Measurements from ENCODE around the gene FERMT1. TPM values are rescaled to one million over a fixed set of nuclear protein-coding genes. Genes with fewer than 3 reads are reported as not detected.
"Not testable (repeated sequence)": the region's sequence is repeated elsewhere in the genome, so short reads cannot be mapped to it uniquely, and the experiment has no call there.

The FERMT1 gene
- total RNA-seq, 1 donor from 2014 or later: 0.58 TPM

- Mint-ChIP-seq H3K27ac (peak overlapping the region; percentile 2), H3K4me1 (peaks cover 13% of the 10 kb centered on the region), H3K27me3 (no peaks in the 10 kb centered on the region), H3K4me3 (no peak overlapping the region), H3K36me3 (ENCODE audit: low read depth) (peaks cover 53% of the 10 kb centered on the region), H3K9me3 (no peaks in the 10 kb centered on the region)
- DNase-seq: no peak
- intact Hi-C loops (cut with micrococcal nuclease): no loop called here
Measured at GRCh38 chr20:6034134-6034969, 88.5 kb downstream of the FERMT1 start.

- DNase-seq; H3K27ac Mint-ChIP-seq; intact Hi-C loops (cut with micrococcal nuclease); H3K27me3 Mint-ChIP-seq; H3K4me3 Mint-ChIP-seq; H3K9me3 Mint-ChIP-seq: not testable (repeated sequence)
- H3K36me3 Mint-ChIP-seq (ENCODE audit: low read depth): peaks cover 51% of the 10 kb centered on the region
- peaks cover 14% of the 10 kb centered on the region for H3K4me1 Mint-ChIP-seq
Measured at GRCh38 chr20:6032907-6033306, 89.9 kb downstream of the FERMT1 start.

GRCh38 chr20:6030453-6031080 is 92.3 kb downstream of the FERMT1 start:
- intact Hi-C loops (cut with micrococcal nuclease): no loop called here
- H3K4me1 Mint-ChIP-seq: peaks cover 26% of the 10 kb centered on the region
- peaks cover under 1% of the 10 kb centered on the region for H3K9me3 Mint-ChIP-seq
- peaks cover 54% of the 10 kb centered on the region for H3K36me3 Mint-ChIP-seq (ENCODE audit: low read depth)
- H3K27ac Mint-ChIP-seq: no peak overlapping the region
- H3K4me3 Mint-ChIP-seq: no peak overlapping the region
- no peak for DNase-seq
- H3K27me3 Mint-ChIP-seq: no peaks in the 10 kb centered on the region

GRCh38 chr20:6029538-6029937 is 93.3 kb downstream of the FERMT1 start:
- Mint-ChIP-seq H3K9me3 (peaks cover 5% of the 10 kb centered on the region), H3K4me1 (peaks cover 25% of the 10 kb centered on the region), H3K27me3 (no peaks in the 10 kb centered on the region), H3K36me3 (ENCODE audit: low read depth) (peaks cover 58% of the 10 kb centered on the region), H3K27ac (peak overlapping the region; percentile 15), H3K4me3 (no peak overlapping the region)
- intact Hi-C loops (cut with micrococcal nuclease): no loop called here
- DNase-seq: no peak

- intact Hi-C loops (cut with micrococcal nuclease): no loop called here
- no peak overlapping the region for H3K4me3 Mint-ChIP-seq
- peaks cover 59% of the 10 kb centered on the region for H3K36me3 Mint-ChIP-seq (ENCODE audit: low read depth)
- no peak for DNase-seq
- no peaks in the 10 kb centered on the region for H3K27me3 Mint-ChIP-seq
- no peak overlapping the region for H3K27ac Mint-ChIP-seq
- peaks cover 9% of the 10 kb centered on the region for H3K9me3 Mint-ChIP-seq
- H3K4me1 Mint-ChIP-seq: peaks cover 20% of the 10 kb centered on the region
Measured at GRCh38 chr20:6028818-6029217, 94.0 kb downstream of the FERMT1 start.

GRCh38 chr20:6026051-6026450 is 96.8 kb downstream of the FERMT1 start:
- peak; percentile 61 for DNase-seq
- peaks cover 20% of the 10 kb centered on the region for H3K4me1 Mint-ChIP-seq

More at GRCh38 chr20:6026051-6026450, 96.8 kb downstream of the FERMT1 start:
- intact Hi-C loops (cut with micrococcal nuclease): no loop called here
- Mint-ChIP-seq H3K27ac (peak overlapping the region; percentile 4), H3K4me3 (no peak overlapping the region), H3K27me3 (no peaks in the 10 kb centered on the region), H3K36me3 (ENCODE audit: low read depth) (peaks cover 64% of the 10 kb centered on the region), H3K9me3 (peaks cover 9% of the 10 kb centered on the region)

Other genes starting within 250 kb of the FERMT1 start
- gene CHGB, start 211.5 kb downstream of the FERMT1 start, total RNA-seq: 0.24 TPM in 1 of 2 replicates, not detected in the other
- gene TRMT6, start 172.5 kb downstream of the FERMT1 start, total RNA-seq: 33.6 and 35.5 TPM in 2 replicates
- gene MCM8, start 172.4 kb downstream of the FERMT1 start, total RNA-seq: 41.0 and 42.2 TPM in 2 replicates
- 59.4 and 60.2 TPM in 2 replicates for gene CRLS1, start 116.9 kb downstream of the FERMT1 start, total RNA-seq
- gene LRRN4, start 69.0 kb downstream of the FERMT1 start, total RNA-seq: not detected in 2 replicates

Data from activated CD4-positive, alpha-beta T cell treated with anti-CD3 and anti-CD28 coated beads, Interleukin-2, amount 10 ng/mL, durations not matched to agents 24 days and 14 days (primary cell).